ENCODE results near the gene LCP1.

DNA sequence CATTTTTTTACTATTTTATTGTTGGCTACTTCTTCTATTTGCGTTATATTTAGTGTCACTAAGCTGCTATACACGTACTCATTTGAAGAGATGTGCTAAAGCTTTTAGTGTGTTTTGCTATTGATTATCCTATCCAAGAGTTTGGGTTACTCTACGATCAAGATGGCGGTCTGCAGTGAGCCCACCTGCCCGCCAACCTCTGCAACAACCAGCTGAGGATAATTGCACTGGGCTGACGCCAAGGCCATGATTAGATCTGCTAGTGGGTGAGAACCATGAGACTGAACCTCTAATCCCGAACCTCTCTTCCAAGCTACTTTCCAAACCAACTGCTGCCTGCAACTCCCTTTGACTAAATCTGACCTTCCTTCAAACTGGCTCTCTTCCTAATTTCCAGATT, 78.9 kb downstream of the LCP1 start:
- TF ChIP-seq, protein P1, sequence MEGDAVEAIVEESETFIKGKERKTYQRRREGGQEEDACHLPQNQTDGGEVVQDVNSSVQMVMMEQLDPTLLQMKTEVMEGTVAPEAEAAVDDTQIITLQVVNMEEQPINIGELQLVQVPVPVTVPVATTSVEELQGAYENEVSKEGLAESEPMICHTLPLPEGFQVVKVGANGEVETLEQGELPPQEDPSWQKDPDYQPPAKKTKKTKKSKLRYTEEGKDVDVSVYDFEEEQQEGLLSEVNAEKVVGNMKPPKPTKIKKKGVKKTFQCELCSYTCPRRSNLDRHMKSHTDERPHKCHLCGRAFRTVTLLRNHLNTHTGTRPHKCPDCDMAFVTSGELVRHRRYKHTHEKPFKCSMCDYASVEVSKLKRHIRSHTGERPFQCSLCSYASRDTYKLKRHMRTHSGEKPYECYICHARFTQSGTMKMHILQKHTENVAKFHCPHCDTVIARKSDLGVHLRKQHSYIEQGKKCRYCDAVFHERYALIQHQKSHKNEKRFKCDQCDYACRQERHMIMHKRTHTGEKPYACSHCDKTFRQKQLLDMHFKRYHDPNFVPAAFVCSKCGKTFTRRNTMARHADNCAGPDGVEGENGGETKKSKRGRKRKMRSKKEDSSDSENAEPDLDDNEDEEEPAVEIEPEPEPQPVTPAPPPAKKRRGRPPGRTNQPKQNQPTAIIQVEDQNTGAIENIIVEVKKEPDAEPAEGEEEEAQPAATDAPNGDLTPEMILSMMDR (IDR thresholded peaks at IDR 0.05; ENCODE audit: borderline replicate concordance, extremely low read depth, low read length, poor library complexity, severe bottlenecking) = no peak
- no peak for TF ChIP-seq EZH2 (IDR thresholded peaks at IDR 0.05; ENCODE audit: borderline replicate concordance, low read depth, low read length, severe bottlenecking)

Data from DND-41 (cell line).